Hepatocyte (in vitro differentiated cells): ENCODE measurements around the gene MYO1F. TPM values are rescaled to one million over a fixed set of nuclear protein-coding genes. Genes with fewer than 3 reads are reported as not detected.

Source experiments
- DNase-seq: peaks from one replicate; pipeline ENCODE4 v3.0.0-alpha.2; 2016; ENCODE audit warnings: low spot score
- H2AFZ ChIP-seq: fragments of 200-600 bp; sonication (generic); 2 replicates; pipeline ENCODE4 v1.6.0; 2016; ENCODE audit warnings: antibody characterized with exemption, mild to moderate bottlenecking
- H3K27ac ChIP-seq: fragments of 200-600 bp; sonication (generic); 2 replicates; pipeline ENCODE4 v1.5.1; 2016; ENCODE audit warnings: mild to moderate bottlenecking
- H3K27me3 ChIP-seq: fragments of 200-600 bp; sonication (generic); 2 replicates; pipeline ENCODE4 v1.6.1; 2016
- H3K36me3 ChIP-seq: fragments of 200-600 bp; sonication (generic); replicated peaks from 2 replicates; pipeline ENCODE4 v1.5.1; 2016; ENCODE audit warnings: low read depth; ENCODE audit not compliant: insufficient read depth
- H3K4me1 ChIP-seq: fragments of 200-600 bp; sonication (generic); 2 replicates; pipeline ENCODE4 v1.5.1; 2016; ENCODE audit warnings: mild to moderate bottlenecking, moderate library complexity; ENCODE audit not compliant: insufficient read depth
- H3K4me2 ChIP-seq: fragments of 200-600 bp; sonication (generic); 2 replicates; pipeline ENCODE4 v1.6.0; 2016
- H3K4me3 ChIP-seq: fragments of 200-600 bp; sonication (generic); 2 replicates; pipeline ENCODE4 v1.5.1; 2016; ENCODE audit warnings: mild to moderate bottlenecking
- H3K79me2 ChIP-seq: fragments of 200-600 bp; sonication (generic); 2 replicates; pipeline ENCODE4 v1.6.0; 2017; ENCODE audit warnings: mild to moderate bottlenecking
- H3K9me2 ChIP-seq: fragments of 200-600 bp; sonication (generic); replicated peaks from 2 replicates; pipeline ENCODE4 v1.6.0; 2017; ENCODE audit warnings: mild to moderate bottlenecking; ENCODE audit not compliant: insufficient read depth
- H3K9me3 ChIP-seq: fragments of 200-600 bp; sonication (generic); 2 replicates; pipeline ENCODE4 v1.5.1; 2016; ENCODE audit warnings: low read depth, mild to moderate bottlenecking
- H4K20me1 ChIP-seq: fragments of 200-600 bp; sonication (generic); 2 replicates; pipeline ENCODE4 v1.6.0; 2016; ENCODE audit warnings: mild to moderate bottlenecking; ENCODE audit not compliant: insufficient read depth, poor library complexity, severe bottlenecking
- CTCF ChIP-seq: fragments of 200-600 bp; sonication (generic); IDR thresholded peaks from 2 replicates; pipeline ENCODE4 v1.5.1; 2016; ENCODE audit warnings: antibody characterized with exemption, mild to moderate bottlenecking; ENCODE audit not compliant: poor library complexity
- EZH2 ChIP-seq: fragments of 200-600 bp; sonication (generic); IDR thresholded peaks from 2 replicates; pipeline ENCODE4 v1.6.1; 2016; ENCODE audit warnings: antibody characterized with exemption, mild to moderate bottlenecking, borderline replicate concordance
- EZH2phosphoT487 ChIP-seq: fragments of 200-600 bp; sonication (generic); IDR thresholded peaks from one replicate; pipeline ENCODE4 v1.6.1; 2018; ENCODE audit warnings: antibody characterized with exemption, mild to moderate bottlenecking, low read depth, moderate library complexity; ENCODE audit not compliant: unreplicated experiment, severe bottlenecking
- WGBS: methylation state at CpG from one replicate; pipeline ENCODE4 v1.1.6; 2016; ENCODE audit warnings: low lambda C conversion rate; ENCODE audit errors: missing lambda C conversion rate; 5-methylcytosine and 5-hydroxymethylcytosine counted together
- polyA plus RNA-seq: library from polyadenylated mRNA; unstranded; fragments of >200 nt; fragmentation: Nextera tagmentation; extraction: Ambion mirVana; gene quantifications from 2 replicates; pipeline ENCODE4 v1.2.1, GENCODE V29; 2016
- total RNA-seq: library from RNA; depleted of rRNA; stranded (reverse); fragments of >200 nt; gene quantifications from 2 replicates; pipeline ENCODE4 v1.2.3, GENCODE V29; 2014

Gene MYO1F
- total and polyA plus RNA-seq, 2 experiments from 2014 or later = 0.13 to 1.0 TPM

- WGBS = 95% methylated on average over 2 of the region's 2 CpGs
- TF ChIP-seq EZH2 = no peak
- no peak for TF ChIP-seq EZH2phosphoT487
- no peak for TF ChIP-seq CTCF
- Histone ChIP-seq H3K79me2 (no peaks in the 10 kb centered on the region), H2AFZ (no peak overlapping the region), H3K9me3 (no peaks in the 10 kb centered on the region), H3K4me3 (no peak overlapping the region), H3K9me2 (no peaks in the 10 kb centered on the region), H3K36me3 (no peaks in the 10 kb centered on the region), H3K27me3 (no peaks in the 10 kb centered on the region), H3K4me1 (no peaks in the 10 kb centered on the region), H3K4me2 (no peak overlapping the region), H4K20me1 (no peaks in the 10 kb centered on the region), H3K27ac (no peak overlapping the region)
- DNase-seq = no peak
Measured at GRCh38 chr19:8600064-8600463, 22.8 kb upstream of the MYO1F start.

GRCh38 chr19:8596168-8596567 lies 18.9 kb upstream of the MYO1F start:
- Histone ChIP-seq H2AFZ (no peak overlapping the region), H3K4me3 (no peak overlapping the region), H3K9me2 (no peaks in the 10 kb centered on the region), H4K20me1 (no peaks in the 10 kb centered on the region), H3K27me3 (no peaks in the 10 kb centered on the region), H3K4me2 (no peak overlapping the region), H3K79me2 (no peaks in the 10 kb centered on the region), H3K27ac (no peak overlapping the region), H3K9me3 (no peaks in the 10 kb centered on the region), H3K36me3 (no peaks in the 10 kb centered on the region), H3K4me1 (peaks cover 3% of the 10 kb centered on the region)
- TF ChIP-seq CTCF (no peak), EZH2phosphoT487 (no peak), EZH2 (no peak)
- WGBS = 91% methylated on average over 20 of the region's 23 CpGs
- no peak for DNase-seq

GRCh38 chr19:8595651-8596050 lies 18.4 kb upstream of the MYO1F start:
- H3K9me2 ChIP-seq = no peaks in the 10 kb centered on the region
- no peak overlapping the region for H2AFZ ChIP-seq
- WGBS = 93% methylated on average over 14 of the region's 15 CpGs

More at GRCh38 chr19:8595651-8596050, 18.4 kb upstream of the MYO1F start:
- Histone ChIP-seq H3K79me2 (no peaks in the 10 kb centered on the region), H3K9me3 (no peaks in the 10 kb centered on the region), H4K20me1 (no peaks in the 10 kb centered on the region), H3K27me3 (no peaks in the 10 kb centered on the region), H3K4me1 (peaks cover 3% of the 10 kb centered on the region), H3K36me3 (no peaks in the 10 kb centered on the region), H3K27ac (no peak overlapping the region), H3K4me3 (no peak overlapping the region), H3K4me2 (no peak overlapping the region)
- TF ChIP-seq CTCF = no peak
- TF ChIP-seq EZH2phosphoT487 = no peak
- no peak for TF ChIP-seq EZH2
- DNase-seq = no peak
